ENCODE results near the gene FBLN2. TPM values are rescaled to one million over a fixed set of nuclear protein-coding genes. Genes with fewer than 3 reads are reported as not detected.

Gene FBLN2
- total and polyA plus RNA-seq, 8 donors: 1.8 to 143 (median 11.9) TPM

DNA sequence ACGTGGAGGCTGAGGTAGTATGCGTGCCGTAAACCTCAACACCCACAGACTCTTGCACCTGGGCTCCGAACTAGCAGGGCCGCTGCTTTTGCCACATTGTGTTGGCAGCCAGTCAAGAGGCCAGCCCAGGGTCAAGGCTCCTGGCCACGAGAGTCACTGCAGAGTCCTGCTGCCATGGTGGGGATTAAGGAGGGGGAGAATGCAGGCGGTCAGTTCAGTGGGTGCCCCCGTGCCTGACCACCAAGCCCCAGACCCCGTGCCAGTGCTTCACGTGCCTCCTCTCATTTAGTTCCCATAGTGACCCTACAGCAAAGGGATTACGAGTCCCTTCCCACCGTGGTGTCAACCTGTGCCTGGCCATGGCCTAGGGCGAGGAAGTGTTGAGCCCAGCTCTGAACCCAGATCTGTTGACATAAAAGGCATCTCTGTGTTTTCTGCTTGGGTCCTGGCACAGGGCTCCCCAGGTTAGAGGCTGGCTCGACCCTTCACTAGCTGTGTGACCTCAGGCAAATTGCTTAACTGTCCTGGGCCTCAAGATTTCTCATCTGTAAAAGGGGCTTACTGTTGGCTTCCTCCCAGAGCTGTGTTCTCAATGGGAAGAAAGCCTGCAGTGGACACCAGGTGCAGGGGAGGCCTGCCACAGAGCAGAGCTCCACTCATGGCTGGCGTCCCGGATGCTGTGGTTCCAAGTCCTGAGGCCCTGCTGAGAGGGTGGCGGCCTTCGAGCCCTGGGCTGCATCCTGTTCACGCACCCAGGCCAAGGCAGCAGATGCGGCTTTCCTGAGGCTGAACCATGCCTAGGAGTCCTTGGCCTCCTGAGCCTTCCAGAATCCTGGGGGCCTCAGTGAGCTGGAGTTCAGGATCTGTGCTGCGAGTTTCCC lies 32.8 kb downstream of the FBLN2 start:
- 65 to 77% (median 71%) methylated on average over 15 to 21 of the region's 21 CpGs for WGBS, 5 donors
- DNase-seq: no peak
- intact Hi-C loops (cut with DNase I; ENCODE audit: low total_unique reads): no loop called here
- no peaks in the 10 kb centered on the region for H3K4me1 ChIP-seq
- H3K36me3 ChIP-seq: no peaks in the 10 kb centered on the region
- no peak for TF ChIP-seq EP300 (IDR thresholded peaks at IDR 0.05)
- no peak for TF ChIP-seq POLR2AphosphoS5 (IDR thresholded peaks at IDR 0.05)
- no peak for TF ChIP-seq POLR2A (IDR thresholded peaks at IDR 0.05)
- TF ChIP-seq CTCF (IDR thresholded peaks at IDR 0.05): no peak
- H3K27me3 ChIP-seq: no peaks in the 10 kb centered on the region
- H3K9me3 ChIP-seq: no peaks in the 10 kb centered on the region
- H3K27ac ChIP-seq: no peak overlapping the region
- no peak overlapping the region for H3K4me3 ChIP-seq

- no peaks in the 10 kb centered on the region for H3K27me3 ChIP-seq
- no peak overlapping the region for H3K27ac ChIP-seq
- 73 to 83% (median 77%) methylated on average over 19 to 24 of the region's 24 CpGs for WGBS, 5 donors
- no peak overlapping the region for H3K4me3 ChIP-seq
- intact Hi-C loops (cut with DNase I; ENCODE audit: low total_unique reads): no loop called here
- H3K9me3 ChIP-seq: no peaks in the 10 kb centered on the region
- no peaks in the 10 kb centered on the region for H3K4me1 ChIP-seq
- no peaks in the 10 kb centered on the region for H3K36me3 ChIP-seq
- peak in 1 of 2 donors; percentile 73 for DNase-seq
- TF ChIP-seq POLR2AphosphoS5 (IDR thresholded peaks at IDR 0.05) (no peak), EP300 (IDR thresholded peaks at IDR 0.05) (no peak), CTCF (IDR thresholded peaks at IDR 0.05) (no peak), POLR2A (IDR thresholded peaks at IDR 0.05) (no peak)
These were observed 33.7 kb downstream of the FBLN2 start for GRCh38 chr3:13582366-13583250.

- TF ChIP-seq POLR2A (IDR thresholded peaks at IDR 0.05) (no peak), POLR2AphosphoS5 (IDR thresholded peaks at IDR 0.05) (no peak), EP300 (IDR thresholded peaks at IDR 0.05) (no peak), CTCF (IDR thresholded peaks at IDR 0.05) (no peak)
- H3K4me3 ChIP-seq: no peak overlapping the region
- H3K27me3 ChIP-seq: no peaks in the 10 kb centered on the region
- 72 to 81% (median 78%) methylated on average over 14 to 15 of the region's 15 CpGs for WGBS, 5 donors
- intact Hi-C loops (cut with DNase I; ENCODE audit: low total_unique reads): no loop called here
- no peaks in the 10 kb centered on the region for H3K4me1 ChIP-seq
- H3K36me3 ChIP-seq: no peaks in the 10 kb centered on the region
- no peak overlapping the region for H3K27ac ChIP-seq
- DNase-seq: no peak
- H3K9me3 ChIP-seq: no peaks in the 10 kb centered on the region
These were observed 34.6 kb downstream of the FBLN2 start for GRCh38 chr3:13583251-13584180.
